Endothelial cell (in vitro differentiated cells): ENCODE measurements around the gene RFX1. TPM values are rescaled to one million over a fixed set of nuclear protein-coding genes. Genes with fewer than 3 reads are reported as not detected.

ENCODE experiments used
- DNase-seq: peaks from one replicate; pipeline ENCODE4 v3.0.0; 2021; ENCODE audit warnings: low spot score
- H3K27ac Mint-ChIP-seq: one replicate; pipeline ENCODE4 v1.8.0; 2021; ENCODE audit warnings: mixed read lengths, inconsistent platforms; ENCODE audit not compliant: unreplicated experiment
- H3K27me3 Mint-ChIP-seq: one replicate; pipeline ENCODE4 v1.8.0; 2021; ENCODE audit warnings: mild to moderate bottlenecking, moderate library complexity, mixed read lengths, inconsistent platforms; ENCODE audit not compliant: unreplicated experiment
- H3K36me3 Mint-ChIP-seq: one replicate; pipeline ENCODE4 v1.8.0; 2021; ENCODE audit warnings: mild to moderate bottlenecking, low read depth, mixed read lengths, inconsistent platforms; ENCODE audit not compliant: unreplicated experiment
- H3K4me1 Mint-ChIP-seq: one replicate; pipeline ENCODE4 v1.8.0; 2021; ENCODE audit warnings: mild to moderate bottlenecking, mixed read lengths, inconsistent platforms; ENCODE audit not compliant: unreplicated experiment
- H3K4me3 Mint-ChIP-seq: one replicate; pipeline ENCODE4 v1.8.0; 2021; ENCODE audit warnings: mild to moderate bottlenecking, mixed read lengths, inconsistent platforms; ENCODE audit not compliant: unreplicated experiment
- H3K9me3 Mint-ChIP-seq: one replicate; pipeline ENCODE4 v1.8.0; 2021; ENCODE audit warnings: mixed read lengths, inconsistent platforms; ENCODE audit not compliant: unreplicated experiment
- total RNA-seq: library from RNA; stranded (reverse); fragmentation: NEBNext Ultra II Directional; extraction: Animal tissue kit (Norgen Biotek cat#: 25700); gene quantifications from one replicate; pipeline ENCODE4 v1.2.1, GENCODE V29; 2021; ENCODE audit not compliant: unreplicated experiment
- TF ChIP-seq, protein P1 (sequence below): fragments of 200-600 bp; sonication (generic); IDR thresholded peaks from one replicate; pipeline ENCODE4 v1.5.0; 2021; ENCODE audit warnings: antibody characterized with exemption; ENCODE audit not compliant: unreplicated experiment

Gene RFX1
- total RNA-seq, 1 donor from 2014 or later, result 16.2 TPM

GRCh38 chr19:13979244-13979615 lies 26.9 kb downstream of the RFX1 start:
- H3K4me3 Mint-ChIP-seq, result no peak overlapping the region
- no peak overlapping the region for H3K27ac Mint-ChIP-seq
- TF ChIP-seq, protein P1, sequence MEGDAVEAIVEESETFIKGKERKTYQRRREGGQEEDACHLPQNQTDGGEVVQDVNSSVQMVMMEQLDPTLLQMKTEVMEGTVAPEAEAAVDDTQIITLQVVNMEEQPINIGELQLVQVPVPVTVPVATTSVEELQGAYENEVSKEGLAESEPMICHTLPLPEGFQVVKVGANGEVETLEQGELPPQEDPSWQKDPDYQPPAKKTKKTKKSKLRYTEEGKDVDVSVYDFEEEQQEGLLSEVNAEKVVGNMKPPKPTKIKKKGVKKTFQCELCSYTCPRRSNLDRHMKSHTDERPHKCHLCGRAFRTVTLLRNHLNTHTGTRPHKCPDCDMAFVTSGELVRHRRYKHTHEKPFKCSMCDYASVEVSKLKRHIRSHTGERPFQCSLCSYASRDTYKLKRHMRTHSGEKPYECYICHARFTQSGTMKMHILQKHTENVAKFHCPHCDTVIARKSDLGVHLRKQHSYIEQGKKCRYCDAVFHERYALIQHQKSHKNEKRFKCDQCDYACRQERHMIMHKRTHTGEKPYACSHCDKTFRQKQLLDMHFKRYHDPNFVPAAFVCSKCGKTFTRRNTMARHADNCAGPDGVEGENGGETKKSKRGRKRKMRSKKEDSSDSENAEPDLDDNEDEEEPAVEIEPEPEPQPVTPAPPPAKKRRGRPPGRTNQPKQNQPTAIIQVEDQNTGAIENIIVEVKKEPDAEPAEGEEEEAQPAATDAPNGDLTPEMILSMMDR, result no peak

GRCh38 chr19:13978351-13979243 lies 27.5 kb downstream of the RFX1 start:
- Mint-ChIP-seq H3K27me3 (peaks cover 11% of the 10 kb centered on the region), H3K9me3 (no peaks in the 10 kb centered on the region), H3K27ac (no peak overlapping the region), H3K4me3 (no peak overlapping the region), H3K36me3 (peaks cover 14% of the 10 kb centered on the region), H3K4me1 (peaks cover 12% of the 10 kb centered on the region)
- TF ChIP-seq, protein P1, result no peak
- DNase-seq, result peak; percentile 87

More at GRCh38 chr19:13979244-13979615, 26.9 kb downstream of the RFX1 start:
- Mint-ChIP-seq H3K4me1 (peaks cover 9% of the 10 kb centered on the region), H3K27me3 (peaks cover 10% of the 10 kb centered on the region), H3K9me3 (no peaks in the 10 kb centered on the region), H3K36me3 (peaks cover 10% of the 10 kb centered on the region)
- DNase-seq, result no peak

DNA sequence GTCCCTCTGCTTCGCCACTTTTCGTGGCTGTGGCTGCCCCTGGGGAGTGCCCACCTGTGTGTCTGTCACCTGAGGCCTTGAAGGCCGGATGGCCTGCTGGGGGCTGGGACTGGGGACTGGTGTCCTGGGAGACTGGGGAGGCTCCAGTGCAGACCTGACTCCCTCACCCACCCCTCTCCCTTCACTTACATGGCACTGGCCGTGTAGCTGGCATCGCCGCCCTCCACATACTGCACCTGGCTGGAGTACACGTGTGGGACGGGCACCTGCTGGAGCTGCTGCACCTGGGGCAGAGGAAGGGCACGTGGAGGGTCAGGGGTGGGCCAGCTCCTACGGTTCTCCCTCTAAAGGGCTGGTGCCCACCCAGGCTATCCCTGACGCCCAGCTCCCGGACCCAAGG lies 28.3 kb downstream of the RFX1 start:
- Mint-ChIP-seq H3K27me3 (peaks cover 14% of the 10 kb centered on the region), H3K36me3 (peaks cover 14% of the 10 kb centered on the region), H3K4me1 (peaks cover 12% of the 10 kb centered on the region), H3K9me3 (no peaks in the 10 kb centered on the region), H3K4me3 (no peak overlapping the region), H3K27ac (no peak overlapping the region)
- TF ChIP-seq, protein P1, result no peak
- DNase-seq, result no peak

DNA sequence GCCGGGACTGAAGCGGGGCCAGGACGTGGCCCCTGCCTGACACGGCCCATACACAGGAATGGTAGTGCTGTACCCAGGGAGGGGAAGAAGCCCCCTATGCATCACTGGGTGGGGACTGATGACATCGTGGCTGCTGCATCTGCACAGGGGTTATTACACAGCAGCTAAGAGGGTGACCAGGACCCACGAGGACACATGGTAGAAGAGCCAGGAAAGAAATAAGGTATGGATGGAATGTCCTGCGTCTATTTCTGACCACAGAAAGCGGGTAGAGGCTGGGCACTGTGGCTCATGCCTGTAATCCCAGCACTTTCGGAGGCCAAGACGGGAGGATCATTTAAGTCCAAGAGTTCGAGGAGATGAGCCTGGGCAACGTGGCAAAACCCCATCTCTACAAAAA lies 29.7 kb downstream of the RFX1 start:
- peaks cover 14% of the 10 kb centered on the region for H3K36me3 Mint-ChIP-seq
- no peaks in the 10 kb centered on the region for H3K9me3 Mint-ChIP-seq
- no peak overlapping the region for H3K4me3 Mint-ChIP-seq
- H3K4me1 Mint-ChIP-seq, result peaks cover 12% of the 10 kb centered on the region
- H3K27me3 Mint-ChIP-seq, result peaks cover 14% of the 10 kb centered on the region
- no peak overlapping the region for H3K27ac Mint-ChIP-seq
- TF ChIP-seq, protein P1, result no peak
- no peak for DNase-seq

- no peaks in the 10 kb centered on the region for H3K9me3 Mint-ChIP-seq
- peaks cover 14% of the 10 kb centered on the region for H3K27me3 Mint-ChIP-seq
- DNase-seq, result no peak
- TF ChIP-seq, protein P1, result no peak
- peaks cover 12% of the 10 kb centered on the region for H3K4me1 Mint-ChIP-seq
- H3K4me3 Mint-ChIP-seq, result no peak overlapping the region
- no peak overlapping the region for H3K27ac Mint-ChIP-seq
- peaks cover 14% of the 10 kb centered on the region for H3K36me3 Mint-ChIP-seq
Observed at GRCh38 chr19:13975870-13976269, 30.2 kb downstream of the RFX1 start.
